GM20000 (cell line): Measurements from ENCODE around the gene GDNF.

ENCODE experiments used
- DNase-seq: peaks from one replicate; pipeline ENCODE4 v3.0.0; 2012; ENCODE audit warnings: low spot score
- TF ChIP-seq, protein P1 (sequence below): IDR thresholded peaks from 2 replicates; pipeline ENCODE4 v1.5.1; 2012; ENCODE audit warnings: mild to moderate bottlenecking, control low read depth; ENCODE audit errors: extremely low read depth, missing control alignments

Gene GDNF, protein sequence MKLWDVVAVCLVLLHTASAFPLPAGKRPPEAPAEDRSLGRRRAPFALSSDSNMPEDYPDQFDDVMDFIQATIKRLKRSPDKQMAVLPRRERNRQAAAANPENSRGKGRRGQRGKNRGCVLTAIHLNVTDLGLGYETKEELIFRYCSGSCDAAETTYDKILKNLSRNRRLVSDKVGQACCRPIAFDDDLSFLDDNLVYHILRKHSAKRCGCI

DNA sequence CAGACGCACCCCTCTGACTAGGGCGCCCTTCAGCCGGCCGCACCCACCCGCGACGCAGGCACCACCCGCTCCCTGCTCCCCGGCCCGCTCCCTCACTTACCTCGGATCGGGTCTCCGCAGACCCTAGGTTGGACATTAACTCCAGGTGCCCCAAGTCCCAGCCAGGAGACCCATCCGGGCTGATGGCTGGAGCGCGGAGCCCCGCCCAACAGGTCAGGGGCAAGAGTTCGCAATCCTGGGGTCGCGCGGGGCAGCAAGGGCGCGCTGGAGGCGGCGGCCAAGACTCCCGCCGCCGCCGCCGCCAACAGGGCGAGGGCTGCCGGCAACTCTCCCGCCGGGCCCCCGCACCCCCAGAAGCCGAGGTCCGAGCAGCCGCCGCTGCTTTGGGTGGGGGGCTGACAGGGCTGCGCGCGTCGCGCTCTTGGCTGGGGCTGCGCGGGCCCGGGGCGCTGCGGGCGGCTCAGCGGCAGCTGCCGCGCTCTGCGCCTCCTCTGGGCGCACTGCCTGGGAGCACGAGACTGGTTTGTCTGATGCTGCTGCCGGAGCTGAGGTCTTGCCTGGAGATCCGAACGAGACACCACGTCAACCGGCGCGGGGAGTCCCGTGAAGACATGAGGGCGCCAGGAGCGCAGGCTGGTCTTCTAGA, at the start of gene GDNF:
Gene GDNF, minus strand, starts transcription at position 635 of the 646 bp plus-strand sequence. CDS start 5,245 bp downstream, outside the sequence.
- peak; percentile 64 for DNase-seq
- TF ChIP-seq, protein P1, sequence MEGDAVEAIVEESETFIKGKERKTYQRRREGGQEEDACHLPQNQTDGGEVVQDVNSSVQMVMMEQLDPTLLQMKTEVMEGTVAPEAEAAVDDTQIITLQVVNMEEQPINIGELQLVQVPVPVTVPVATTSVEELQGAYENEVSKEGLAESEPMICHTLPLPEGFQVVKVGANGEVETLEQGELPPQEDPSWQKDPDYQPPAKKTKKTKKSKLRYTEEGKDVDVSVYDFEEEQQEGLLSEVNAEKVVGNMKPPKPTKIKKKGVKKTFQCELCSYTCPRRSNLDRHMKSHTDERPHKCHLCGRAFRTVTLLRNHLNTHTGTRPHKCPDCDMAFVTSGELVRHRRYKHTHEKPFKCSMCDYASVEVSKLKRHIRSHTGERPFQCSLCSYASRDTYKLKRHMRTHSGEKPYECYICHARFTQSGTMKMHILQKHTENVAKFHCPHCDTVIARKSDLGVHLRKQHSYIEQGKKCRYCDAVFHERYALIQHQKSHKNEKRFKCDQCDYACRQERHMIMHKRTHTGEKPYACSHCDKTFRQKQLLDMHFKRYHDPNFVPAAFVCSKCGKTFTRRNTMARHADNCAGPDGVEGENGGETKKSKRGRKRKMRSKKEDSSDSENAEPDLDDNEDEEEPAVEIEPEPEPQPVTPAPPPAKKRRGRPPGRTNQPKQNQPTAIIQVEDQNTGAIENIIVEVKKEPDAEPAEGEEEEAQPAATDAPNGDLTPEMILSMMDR, result no peak

GRCh38 chr5:37888476-37888875, 48.6 kb upstream of the GDNF start:
- no peak for DNase-seq
- TF ChIP-seq, protein P1, result no peak

- DNase-seq, result no peak
- TF ChIP-seq, protein P1, result no peak
These were observed 46.5 kb upstream of the GDNF start for GRCh38 chr5:37886242-37886905.

DNA sequence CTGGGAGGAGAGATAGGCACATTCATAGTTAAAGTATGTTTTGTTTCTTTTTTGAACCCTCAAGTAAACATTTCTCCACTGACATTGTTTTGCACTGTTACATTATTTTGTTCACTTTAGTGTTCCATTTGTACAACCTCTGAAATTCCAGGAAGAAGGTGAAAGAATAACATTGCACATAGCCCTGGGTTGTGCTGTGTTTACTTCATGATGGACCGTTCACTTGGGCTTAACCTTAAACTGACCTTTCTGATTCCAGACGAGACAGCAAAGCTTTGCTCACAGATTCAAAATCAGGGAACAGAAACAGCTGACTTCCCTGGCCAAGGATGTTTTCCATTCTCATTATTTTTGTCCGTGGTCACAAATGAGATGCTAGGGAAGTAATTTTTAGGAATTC, 42.8 kb upstream of the GDNF start:
- DNase-seq, result no peak
- TF ChIP-seq, protein P1, result no peak

- TF ChIP-seq, protein P1, result no peak
- DNase-seq, result no peak
These were observed 41.5 kb upstream of the GDNF start for GRCh38 chr5:37881359-37881758.

DNA sequence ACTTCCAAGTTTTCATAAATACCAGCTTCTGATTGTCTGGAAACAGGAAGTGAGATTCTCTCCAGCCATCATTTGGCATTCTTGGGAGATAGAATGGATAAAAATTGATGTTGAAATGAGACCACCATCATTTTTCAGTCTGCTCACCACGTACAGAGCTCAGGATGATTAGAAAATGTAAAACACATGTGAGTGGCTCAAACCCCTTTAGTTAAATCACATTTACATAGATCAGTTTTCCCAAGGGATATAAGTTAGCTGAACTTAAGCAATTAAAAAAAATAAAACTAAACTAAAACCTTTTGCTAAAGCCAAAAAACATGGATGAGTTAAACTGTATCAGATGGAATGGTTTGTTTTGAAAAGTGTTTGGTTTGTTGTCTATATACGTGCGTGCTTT, 37.1 kb upstream of the GDNF start:
- TF ChIP-seq, protein P1, result no peak

DNA sequence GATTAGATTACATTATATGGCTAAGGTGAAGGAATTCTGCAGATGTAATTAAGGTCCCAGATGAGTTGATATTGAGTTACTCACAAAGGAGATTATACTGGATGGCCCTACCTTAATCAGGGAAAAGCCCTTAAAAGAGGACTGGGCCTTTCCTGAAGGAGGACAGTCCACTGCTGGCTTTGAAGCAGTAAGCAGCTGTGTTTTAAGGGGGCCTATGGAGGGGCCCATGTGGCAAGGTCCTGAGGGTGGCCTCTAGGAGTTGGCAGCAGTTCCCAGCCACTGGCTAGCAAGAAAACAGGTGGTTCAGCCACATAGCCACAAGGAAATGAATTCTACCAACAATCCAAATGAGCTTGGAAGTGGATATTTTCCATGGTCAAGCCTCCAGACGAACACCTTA, 36.4 kb upstream of the GDNF start:
- DNase-seq, result no peak
- TF ChIP-seq, protein P1, result no peak

More for the DNA sequence above, 37.1 kb upstream of the GDNF start:
- DNase-seq, result no peak
